ENCODE results near the gene WDR38.

Gene WDR38

DNA sequence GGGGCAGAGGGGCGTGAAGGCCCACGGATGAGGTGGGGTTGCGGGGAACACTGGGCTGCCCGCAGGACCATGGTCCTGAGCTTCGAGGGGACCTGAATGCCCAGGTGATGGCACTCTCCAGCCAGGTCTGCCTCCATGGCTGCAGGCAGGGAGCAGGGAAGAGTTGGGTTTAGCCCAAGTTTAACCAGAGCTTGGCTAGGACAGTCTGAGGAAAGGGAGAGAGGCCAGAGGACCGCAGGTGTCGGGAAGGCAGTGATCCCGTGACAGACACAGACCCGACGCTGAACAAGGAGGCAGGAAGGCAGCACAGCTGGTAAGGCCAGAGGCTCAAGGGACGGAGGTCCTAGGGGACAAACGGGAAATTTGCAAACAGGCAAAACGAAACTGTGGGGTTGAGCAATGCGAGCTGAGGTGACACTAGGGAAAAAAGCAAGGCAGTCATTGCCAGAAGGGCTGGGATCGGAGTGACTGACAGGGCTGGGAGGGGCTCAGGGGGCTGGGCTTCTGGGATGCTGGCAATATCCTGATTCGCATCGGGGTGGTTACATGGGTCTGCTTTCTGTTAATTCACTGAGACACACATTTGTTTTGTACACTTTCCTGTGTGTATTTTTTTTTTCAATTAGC is 33.7 kb downstream of the WDR38 start:
- no peak for DNase-seq (ENCODE audit: low read depth, low spot score)
- Histone ChIP-seq H3K4me1 (ENCODE audit: insufficient read depth, insufficient read length) (peaks cover 5% of the 10 kb centered on the region), H3K9ac (ENCODE audit: insufficient read length, low read depth) (no peak overlapping the region), H3K27me3 (ENCODE audit: insufficient read depth, insufficient read length) (no peaks in the 10 kb centered on the region), H3K9me3 (ENCODE audit: insufficient read depth, low read length) (no peaks in the 10 kb centered on the region), H3K36me3 (ENCODE audit: insufficient read depth, insufficient read length, low read length) (peaks cover 37% of the 10 kb centered on the region), H3K4me3 (ENCODE audit: insufficient read length, low read depth) (no peak overlapping the region)
- TF ChIP-seq YY1 (IDR thresholded peaks at IDR 0.05; ENCODE audit: insufficient read depth, insufficient read length) = no peak
- no peak for TF ChIP-seq ZNF274 (IDR thresholded peaks at IDR 0.05; ENCODE audit: low read depth, low read length)
- TF ChIP-seq SUZ12 (IDR thresholded peaks at IDR 0.05; ENCODE audit: extremely low read depth, insufficient read depth, insufficient read length) = no peak

DNA sequence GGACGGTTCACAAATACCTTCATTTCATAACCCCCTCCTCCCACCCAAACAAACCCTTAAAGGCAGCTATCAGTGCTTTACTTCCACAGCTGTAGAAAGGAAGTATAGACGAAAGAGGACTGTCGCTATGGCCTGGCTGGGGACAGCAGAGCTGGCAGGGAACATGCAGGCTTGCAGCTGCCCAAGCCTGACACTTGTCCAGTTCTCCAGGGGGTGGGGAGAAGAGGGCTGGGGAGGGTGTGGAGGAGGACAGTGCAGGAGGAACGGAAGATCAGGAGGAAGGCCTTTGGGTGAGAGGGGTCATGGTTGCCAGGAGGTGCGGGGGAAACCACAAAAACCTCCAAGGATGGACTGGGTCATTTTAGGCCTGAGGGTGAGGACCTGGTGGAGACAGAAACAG is 34.6 kb downstream of the WDR38 start:
- DNase-seq (ENCODE audit: low read depth, low spot score) = no peak
- H3K9me3 ChIP-seq (ENCODE audit: insufficient read depth, low read length) = no peaks in the 10 kb centered on the region
- no peaks in the 10 kb centered on the region for H3K27me3 ChIP-seq (ENCODE audit: insufficient read depth, insufficient read length)
- peaks cover 30% of the 10 kb centered on the region for H3K36me3 ChIP-seq (ENCODE audit: insufficient read depth, insufficient read length, low read length)
- H3K9ac ChIP-seq (ENCODE audit: insufficient read length, low read depth) = no peak overlapping the region
- peaks cover 5% of the 10 kb centered on the region for H3K4me1 ChIP-seq (ENCODE audit: insufficient read depth, insufficient read length)
- TF ChIP-seq YY1 (IDR thresholded peaks at IDR 0.05; ENCODE audit: insufficient read depth, insufficient read length) (no peak), SUZ12 (IDR thresholded peaks at IDR 0.05; ENCODE audit: extremely low read depth, insufficient read depth, insufficient read length) (no peak), ZNF274 (IDR thresholded peaks at IDR 0.05; ENCODE audit: low read depth, low read length) (no peak)
- H3K4me3 ChIP-seq (ENCODE audit: insufficient read length, low read depth) = no peak overlapping the region

DNA sequence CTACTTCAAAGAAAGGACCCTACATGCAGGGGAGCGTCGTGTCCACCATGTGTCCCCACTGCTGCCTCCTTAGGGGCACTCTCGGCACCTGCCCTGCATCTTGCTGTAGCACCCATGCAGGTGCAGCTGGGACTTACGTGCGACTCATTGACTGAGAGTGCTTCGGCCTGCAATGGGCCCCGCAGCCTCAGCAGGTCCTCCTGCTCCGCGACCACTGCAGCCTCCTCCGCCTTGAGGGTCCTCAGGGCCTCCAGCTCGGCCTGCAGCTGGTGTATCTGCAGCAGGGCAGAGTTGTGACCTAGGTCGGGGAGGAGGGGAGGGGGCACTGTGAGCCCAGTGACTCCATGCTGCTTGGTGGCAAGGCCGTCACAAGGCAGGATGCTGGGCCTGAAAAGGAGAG is 35.7 kb downstream of the WDR38 start:
- no peak overlapping the region for H3K9ac ChIP-seq (ENCODE audit: insufficient read length, low read depth)
- no peak for DNase-seq (ENCODE audit: low read depth, low spot score)
- no peaks in the 10 kb centered on the region for H3K9me3 ChIP-seq (ENCODE audit: insufficient read depth, low read length)
- H3K4me1 ChIP-seq (ENCODE audit: insufficient read depth, insufficient read length) = peaks cover 5% of the 10 kb centered on the region
- no peaks in the 10 kb centered on the region for H3K27me3 ChIP-seq (ENCODE audit: insufficient read depth, insufficient read length)
- H3K4me3 ChIP-seq (ENCODE audit: insufficient read length, low read depth) = no peak overlapping the region
- TF ChIP-seq SUZ12 (IDR thresholded peaks at IDR 0.05; ENCODE audit: extremely low read depth, insufficient read depth, insufficient read length) = no peak
- no peak for TF ChIP-seq YY1 (IDR thresholded peaks at IDR 0.05; ENCODE audit: insufficient read depth, insufficient read length)
- TF ChIP-seq ZNF274 (IDR thresholded peaks at IDR 0.05; ENCODE audit: low read depth, low read length) = no peak
- peaks cover 34% of the 10 kb centered on the region for H3K36me3 ChIP-seq (ENCODE audit: insufficient read depth, insufficient read length, low read length)

DNA sequence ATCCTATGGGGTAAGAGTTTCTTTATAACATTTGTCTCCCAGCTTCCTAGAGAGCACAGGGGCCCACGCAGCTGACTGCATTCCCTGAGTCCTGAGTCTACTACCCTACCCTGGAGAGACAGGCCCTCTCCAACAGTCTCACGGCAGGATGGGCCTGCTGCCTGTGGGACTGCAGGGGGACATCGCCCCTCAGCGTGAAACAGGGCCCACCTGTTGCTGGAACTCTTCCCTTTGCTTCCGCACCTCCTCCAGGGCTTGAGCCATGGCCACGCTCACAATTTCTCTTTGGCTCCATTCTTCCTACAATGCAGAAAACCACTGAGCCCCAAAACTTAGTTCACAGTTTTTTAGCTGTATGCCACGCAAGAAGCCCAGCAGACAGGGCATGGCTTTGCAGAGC is 36.9 kb downstream of the WDR38 start:
- no peak for DNase-seq (ENCODE audit: low read depth, low spot score)
- no peaks in the 10 kb centered on the region for H3K9me3 ChIP-seq (ENCODE audit: insufficient read depth, low read length)
- H3K36me3 ChIP-seq (ENCODE audit: insufficient read depth, insufficient read length, low read length) = peaks cover 36% of the 10 kb centered on the region
- peaks cover 3% of the 10 kb centered on the region for H3K4me1 ChIP-seq (ENCODE audit: insufficient read depth, insufficient read length)
- TF ChIP-seq YY1 (IDR thresholded peaks at IDR 0.05; ENCODE audit: insufficient read depth, insufficient read length) (no peak), SUZ12 (IDR thresholded peaks at IDR 0.05; ENCODE audit: extremely low read depth, insufficient read depth, insufficient read length) (no peak), ZNF274 (IDR thresholded peaks at IDR 0.05; ENCODE audit: low read depth, low read length) (no peak)
- no peak overlapping the region for H3K4me3 ChIP-seq (ENCODE audit: insufficient read length, low read depth)
- no peaks in the 10 kb centered on the region for H3K27me3 ChIP-seq (ENCODE audit: insufficient read depth, insufficient read length)
- H3K9ac ChIP-seq (ENCODE audit: insufficient read length, low read depth) = no peak overlapping the region

DNA sequence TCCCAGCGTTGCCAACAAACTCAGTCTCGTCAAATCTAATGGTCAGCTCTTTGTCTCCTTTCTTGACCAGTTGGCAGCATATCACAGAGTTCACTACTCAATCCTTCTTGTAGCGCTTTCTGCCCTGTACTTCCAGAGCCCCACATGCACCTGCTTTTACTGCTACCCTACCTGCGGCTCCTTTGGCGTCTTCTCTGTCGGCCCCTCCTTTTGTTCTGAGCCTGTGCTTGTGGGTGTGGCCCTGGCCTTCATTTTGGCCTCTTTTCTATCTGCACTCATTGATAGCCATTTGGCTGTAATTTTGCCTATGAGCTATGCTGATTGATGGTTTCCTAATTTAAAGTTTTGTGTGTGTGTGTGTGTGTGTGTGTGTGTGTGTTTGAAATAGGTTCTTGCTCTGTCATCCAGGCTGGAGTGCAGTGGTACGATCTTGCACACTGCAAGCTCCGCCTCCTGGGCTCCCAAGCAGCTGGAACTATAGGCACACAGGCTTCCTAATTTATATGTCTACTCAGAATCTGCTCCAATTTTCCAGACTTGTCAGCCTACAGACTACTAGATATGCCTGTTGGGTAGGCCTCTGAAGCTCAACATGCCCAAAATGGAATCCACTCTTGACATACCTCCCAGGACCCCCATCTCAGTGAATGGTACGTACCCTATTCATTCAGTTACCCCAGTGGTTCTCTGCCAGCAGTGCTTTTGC is 40.9 kb downstream of the WDR38 start:
- no peak overlapping the region for H3K9ac ChIP-seq (ENCODE audit: insufficient read length, low read depth)
- no peak overlapping the region for H3K4me3 ChIP-seq (ENCODE audit: insufficient read length, low read depth)
- no peaks in the 10 kb centered on the region for H3K27me3 ChIP-seq (ENCODE audit: insufficient read depth, insufficient read length)
- TF ChIP-seq YY1 (IDR thresholded peaks at IDR 0.05; ENCODE audit: insufficient read depth, insufficient read length) (no peak), ZNF274 (IDR thresholded peaks at IDR 0.05; ENCODE audit: low read depth, low read length) (no peak), SUZ12 (IDR thresholded peaks at IDR 0.05; ENCODE audit: extremely low read depth, insufficient read depth, insufficient read length) (no peak)
- H3K9me3 ChIP-seq (ENCODE audit: insufficient read depth, low read length) = no peaks in the 10 kb centered on the region
- no peak for DNase-seq (ENCODE audit: low read depth, low spot score)
- H3K4me1 ChIP-seq (ENCODE audit: insufficient read depth, insufficient read length) = no peaks in the 10 kb centered on the region
- peaks cover 38% of the 10 kb centered on the region for H3K36me3 ChIP-seq (ENCODE audit: insufficient read depth, insufficient read length, low read length)

DNA sequence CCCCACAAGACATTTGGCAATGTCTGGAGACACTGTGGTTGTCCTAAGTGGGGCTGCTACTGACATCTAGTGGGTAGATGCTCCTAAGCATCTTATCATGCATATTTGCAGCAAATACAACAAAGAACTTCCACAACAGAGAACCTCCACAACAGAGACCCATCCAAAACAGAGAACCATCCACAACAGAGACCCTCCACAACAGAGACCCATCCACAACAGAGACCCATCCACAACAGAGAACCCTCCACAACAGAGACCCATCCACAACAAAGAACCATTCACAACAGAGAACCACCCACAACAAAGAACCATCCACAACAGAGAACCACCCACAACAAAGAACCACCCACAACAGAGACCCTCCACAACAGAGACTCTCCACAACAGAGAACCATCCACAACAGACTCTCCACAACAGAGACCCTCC is 41.5 kb downstream of the WDR38 start:
- Histone ChIP-seq H3K4me1 (ENCODE audit: insufficient read depth, insufficient read length) (no peaks in the 10 kb centered on the region), H3K9me3 (ENCODE audit: insufficient read depth, low read length) (no peaks in the 10 kb centered on the region), H3K9ac (ENCODE audit: insufficient read length, low read depth) (no peak overlapping the region), H3K36me3 (ENCODE audit: insufficient read depth, insufficient read length, low read length) (peaks cover 36% of the 10 kb centered on the region), H3K27me3 (ENCODE audit: insufficient read depth, insufficient read length) (no peaks in the 10 kb centered on the region), H3K4me3 (ENCODE audit: insufficient read length, low read depth) (no peak overlapping the region)
- TF ChIP-seq ZNF274 (IDR thresholded peaks at IDR 0.05; ENCODE audit: low read depth, low read length) (no peak), SUZ12 (IDR thresholded peaks at IDR 0.05; ENCODE audit: extremely low read depth, insufficient read depth, insufficient read length) (no peak), YY1 (IDR thresholded peaks at IDR 0.05; ENCODE audit: insufficient read depth, insufficient read length) (no peak)
- DNase-seq (ENCODE audit: low read depth, low spot score) = peak; percentile 44
